Left lung (tissue), 10 donors: ENCODE results near the gene COMMD2. TPM values are rescaled to one million over a fixed set of nuclear protein-coding genes. Genes with fewer than 3 reads are reported as not detected.

Source experiments
- ATAC-seq: fragments of 200-7000 bp; cut with Tn5 transposase; one replicate; pipeline ENCODE4 v1.9.1; 2020; ENCODE audit warnings: moderate library complexity
- DNase-seq, 4 donors: peaks; one replicate each; pipeline ENCODE4 v3.0.0-alpha.2; 2013 to 2020
- H3K27ac ChIP-seq, 2 donors: fragments of 200-600 bp; sonication (generic) in 1 of 2; one replicate each; pipeline versions ENCODE4 v1.5.0 to v1.8.0; 2020 to 2021
- H3K27me3 ChIP-seq, 2 donors: fragments of 200-600 bp; sonication (generic) in 1 of 2; one replicate each; pipeline versions ENCODE4 v1.5.0 to v1.8.0; 2020 to 2021
- H3K36me3 ChIP-seq, 2 donors: fragments of 200-600 bp; sonication (generic) in 1 of 2; one replicate each; pipeline versions ENCODE4 v1.5.0 to v1.8.0; 2020 to 2021
- H3K4me1 ChIP-seq, 2 donors: fragments of 200-600 bp; one replicate each; pipeline ENCODE4 v1.8.0; 2021
- H3K4me3 ChIP-seq, 2 donors: fragments of 200-600 bp; sonication (generic) in 1 of 2; one replicate each; pipeline versions ENCODE4 v1.5.0 to v1.8.0; 2020 to 2021; ENCODE audit warnings: mild to moderate bottlenecking in 1 of 2
- H3K9me3 ChIP-seq, 2 donors: fragments of 200-600 bp; sonication (generic) in 1 of 2; one replicate each; pipeline versions ENCODE4 v1.5.0 to v1.8.0; 2020 to 2021
- CTCF ChIP-seq, 2 donors: fragments of 200-600 bp; sonication (generic) in 1 of 2; IDR thresholded peaks; one replicate each; pipeline versions ENCODE4 v1.5.0 to v1.8.0; 2021; ENCODE audit warnings: antibody characterized with exemption in 2 of 2
- intact Hi-C, 2 donors: fragments of 100-400 bp; cut with DNase I; formaldehyde crosslinking; loops; one replicate each; pipeline versions ENCODE4 v1.11.2 to v1.14.2; 2022
- polyA plus RNA-seq, 6 donors: library from polyadenylated mRNA; unstranded; fragments of 120-200 nt; gene quantifications; one replicate each; pipeline ENCODE4 v1.2.1, GENCODE V29; 2013; ENCODE audit not compliant: insufficient read length in 6 of 6
- total RNA-seq, 2 donors: library from RNA; stranded (reverse); fragmentation: NEBNext Ultra II Directional; extraction: Animal tissue kit (Norgen Biotek cat#: 25700); gene quantifications; one replicate each; pipeline ENCODE4 v1.2.1, GENCODE V29; 2021
- donor health status: DM: no; HTN: yes; CAD: no.
- donor health status: DM: no; HTN: no; CAD: no.

The COMMD2 gene
- total and polyA plus RNA-seq, 8 donors, result 43.1 to 63.8 (median 57.2) TPM

- Histone ChIP-seq H3K27me3 (no peaks in the 10 kb centered on the region), H3K4me1 (no peaks in the 10 kb centered on the region), H3K9me3 (peaks cover 0 to 12% of the 10 kb centered on the region in 2 donors), H3K4me3 (no peak overlapping the region), H3K27ac (no peak overlapping the region), H3K36me3 (no peaks in the 10 kb centered on the region)
- no peak for TF ChIP-seq CTCF (IDR thresholded peaks at IDR 0.05)
- intact Hi-C loops, result no loop called here
- ATAC-seq, result no peak
- no peak for DNase-seq
Measured at GRCh38 chr3:149701977-149702350, 50.3 kb downstream of the COMMD2 start.

GRCh38 chr3:149701206-149701976 lies 50.9 kb downstream of the COMMD2 start:
- Histone ChIP-seq H3K4me3 (no peak overlapping the region), H3K36me3 (no peaks in the 10 kb centered on the region), H3K4me1 (no peaks in the 10 kb centered on the region), H3K27ac (no peak overlapping the region), H3K9me3 (peaks cover 0 to 12% of the 10 kb centered on the region in 2 donors), H3K27me3 (no peaks in the 10 kb centered on the region)
- TF ChIP-seq CTCF (IDR thresholded peaks at IDR 0.05), result no peak
- intact Hi-C loops, result no loop called here
- ATAC-seq (no peak), DNase-seq (no peak)

Other genes starting within 250 kb of the COMMD2 start
- 10 to 100 TPM; 74.2 to 76.6 TPM for gene WWTR1, start 94.5 kb downstream of the COMMD2 start, total RNA-seq
- 100 to 1,000 TPM; 103 to 124 (median 110) TPM for gene WWTR1, start 94.5 kb downstream of the COMMD2 start, polyA plus RNA-seq
- gene ANKUB1, start 40.1 kb upstream of the COMMD2 start, total RNA-seq, result 1 to 10 TPM in 1 of 2 donors, not detected in 1; 2.2 TPM
- 1 to 10 TPM in 1 of 6 donors, under 1 TPM in 5; 0.14 to 1.1 (median 0.40) TPM for gene ANKUB1, start 40.1 kb upstream of the COMMD2 start, polyA plus RNA-seq
- gene RNF13, start 60.7 kb upstream of the COMMD2 start, total RNA-seq, result 100 to 1,000 TPM in 1 of 2 donors, 10 to 100 TPM in 1; 89.2 to 126 TPM
- 10 to 100 TPM; 64.9 to 77.6 (median 69.8) TPM for gene RNF13, start 60.7 kb upstream of the COMMD2 start, polyA plus RNA-seq
- 10 to 100 TPM; 47.5 to 57.0 TPM for gene PFN2, start 218.4 kb upstream of the COMMD2 start, total RNA-seq
- 100 to 1,000 TPM; 239 to 286 (median 260) TPM for gene PFN2, start 218.4 kb upstream of the COMMD2 start, polyA plus RNA-seq